Gastroesophageal sphincter (tissue), 4 donors: ENCODE measurements around the gene CHRM5. TPM values are rescaled to one million over a fixed set of nuclear protein-coding genes. Genes with fewer than 3 reads are reported as not detected.

ENCODE experiments used
- ATAC-seq: fragments of 150-250 bp; one replicate; pipeline ENCODE4 v1.9.1; 2016; ENCODE audit warnings: mild to moderate bottlenecking, moderate library complexity
- H3K27ac ChIP-seq, 4 donors: fragments of 200-600 bp; sonication (generic) in 3 of 4; 1 replicate in 3 of 4; 2 replicates in 1 of 4; pipeline ENCODE4 v1.5.1; 2016 to 2019
- H3K27me3 ChIP-seq: fragments of 200-600 bp; sonication (generic); one replicate; pipeline ENCODE4 v1.5.1; 2019
- H3K36me3 ChIP-seq, 2 donors: fragments of 200-600 bp; sonication (generic); one replicate each; pipeline ENCODE4 v1.5.1; 2019; ENCODE audit warnings: control low read depth in 1 of 2
- H3K4me1 ChIP-seq, 3 donors: fragments of 200-600 bp; sonication (generic); 1 replicate in 2 of 3; 2 replicates in 1 of 3; pipeline ENCODE4 v1.5.1; 2016 to 2019; ENCODE audit warnings: control low read depth in 2 of 3
- H3K4me3 ChIP-seq, 2 donors: fragments of 200-600 bp; sonication (generic); one replicate each; pipeline ENCODE4 v1.5.1; 2019; ENCODE audit warnings: mild to moderate bottlenecking in 1 of 2, moderate library complexity in 1 of 2
- H3K9me3 ChIP-seq, 3 donors: fragments of 200-600 bp; sonication (generic); one replicate each; pipeline ENCODE4 v1.5.1; 2017 to 2019; ENCODE audit warnings: control low read depth in 2 of 3
- EP300 ChIP-seq: sonication (generic); formaldehyde crosslinking; IDR thresholded peaks from one replicate; pipeline ENCODE4 v1.6.1; 2017; ENCODE audit warnings: antibody characterized with exemption, mild to moderate bottlenecking
- POLR2A ChIP-seq, 2 donors: fragments of 450-650 bp; IDR thresholded peaks; one replicate each; pipeline ENCODE4 v1.6.1; 2017; ENCODE audit warnings: antibody characterized with exemption in 2 of 2, mild to moderate bottlenecking in 2 of 2, moderate library complexity in 1 of 2
- POLR2AphosphoS5 ChIP-seq: sonication (generic); formaldehyde crosslinking; IDR thresholded peaks from one replicate; pipeline ENCODE4 v1.6.1; 2017; ENCODE audit warnings: antibody characterized with exemption
- WGBS, 2 donors: methylation state at CpG; one replicate each; pipeline ENCODE4 v1.1.5; 2018; ENCODE audit warnings: low coverage in 1 of 2; 5-methylcytosine and 5-hydroxymethylcytosine counted together
- total RNA-seq, 4 donors: library from RNA; depleted of rRNA; stranded (reverse); fragments of >200 nt; gene quantifications; one replicate each; pipeline ENCODE4 v1.1.0, GENCODE V29; 2016
- TF ChIP-seq, protein P1 (sequence below), 4 experiments: fragments of 200-600 bp in 2 of 4; fragments of 450-650 bp in 2 of 4; sonication (generic) in 1 of 4; IDR thresholded peaks; one replicate each; pipeline ENCODE4 v1.5.1; 2017 to 2019; ENCODE audit warnings: antibody characterized with exemption in 4 of 4, mild to moderate bottlenecking in 2 of 4, moderate library complexity in 2 of 4

The CHRM5 gene
- total RNA-seq, 4 donors from 2014 or later = not detected

DNA sequence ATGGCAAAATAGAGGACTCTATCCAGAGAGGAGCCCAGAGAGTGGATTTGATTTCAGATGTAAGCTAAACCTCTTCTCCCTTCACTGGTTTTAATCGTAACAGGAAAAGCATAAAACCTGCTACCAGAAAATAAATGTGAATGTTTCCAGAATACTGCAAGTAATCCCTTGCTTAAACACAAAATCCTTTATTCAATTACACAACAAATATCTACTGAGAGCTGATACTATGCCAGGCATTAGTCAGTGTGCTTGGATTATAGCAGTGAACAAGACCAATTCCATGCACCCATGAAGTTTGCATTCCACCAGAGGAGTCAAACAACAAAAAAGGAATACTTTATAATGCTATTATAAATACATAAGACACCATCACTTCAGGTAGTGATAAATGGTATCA, 55.6 kb downstream of the CHRM5 start:
- H3K27ac ChIP-seq = no peak overlapping the region
- no peaks in the 10 kb centered on the region for H3K4me1 ChIP-seq
- no peak overlapping the region for H3K4me3 ChIP-seq
- TF ChIP-seq POLR2AphosphoS5 (no peak), EP300 (no peak), POLR2A (IDR thresholded peaks at IDR 0.05) (no peak)
- TF ChIP-seq, protein P1, sequence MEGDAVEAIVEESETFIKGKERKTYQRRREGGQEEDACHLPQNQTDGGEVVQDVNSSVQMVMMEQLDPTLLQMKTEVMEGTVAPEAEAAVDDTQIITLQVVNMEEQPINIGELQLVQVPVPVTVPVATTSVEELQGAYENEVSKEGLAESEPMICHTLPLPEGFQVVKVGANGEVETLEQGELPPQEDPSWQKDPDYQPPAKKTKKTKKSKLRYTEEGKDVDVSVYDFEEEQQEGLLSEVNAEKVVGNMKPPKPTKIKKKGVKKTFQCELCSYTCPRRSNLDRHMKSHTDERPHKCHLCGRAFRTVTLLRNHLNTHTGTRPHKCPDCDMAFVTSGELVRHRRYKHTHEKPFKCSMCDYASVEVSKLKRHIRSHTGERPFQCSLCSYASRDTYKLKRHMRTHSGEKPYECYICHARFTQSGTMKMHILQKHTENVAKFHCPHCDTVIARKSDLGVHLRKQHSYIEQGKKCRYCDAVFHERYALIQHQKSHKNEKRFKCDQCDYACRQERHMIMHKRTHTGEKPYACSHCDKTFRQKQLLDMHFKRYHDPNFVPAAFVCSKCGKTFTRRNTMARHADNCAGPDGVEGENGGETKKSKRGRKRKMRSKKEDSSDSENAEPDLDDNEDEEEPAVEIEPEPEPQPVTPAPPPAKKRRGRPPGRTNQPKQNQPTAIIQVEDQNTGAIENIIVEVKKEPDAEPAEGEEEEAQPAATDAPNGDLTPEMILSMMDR (IDR thresholded peaks at IDR 0.05) = no peak
- H3K27me3 ChIP-seq = no peaks in the 10 kb centered on the region
- WGBS, 2 donors = 36 to 50% methylated on average over 1 of the region's 1 CpG
- ATAC-seq = no peak
- no peaks in the 10 kb centered on the region for H3K9me3 ChIP-seq
- H3K36me3 ChIP-seq = no peaks in the 10 kb centered on the region

DNA sequence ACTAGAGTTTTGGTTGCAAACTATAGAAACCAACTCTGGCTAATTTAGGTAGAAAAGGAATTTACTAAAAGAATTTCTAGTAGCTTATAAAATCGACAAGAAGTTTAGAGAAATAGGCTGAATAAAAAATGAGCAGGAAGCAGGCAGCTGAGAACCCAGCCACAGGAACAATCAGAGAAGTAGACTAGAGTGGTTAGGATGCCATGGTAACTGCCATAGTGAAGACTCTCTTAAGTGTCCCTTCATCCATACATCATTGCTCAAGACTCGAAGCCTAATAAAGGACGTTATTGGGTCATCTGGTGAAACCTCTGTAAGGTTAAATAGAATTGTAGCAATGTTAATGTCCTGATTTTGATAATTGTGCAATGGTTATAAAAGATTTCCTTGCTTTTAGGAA, 57.0 kb downstream of the CHRM5 start:
- no peaks in the 10 kb centered on the region for H3K36me3 ChIP-seq
- TF ChIP-seq POLR2A (IDR thresholded peaks at IDR 0.05) (no peak), EP300 (no peak), POLR2AphosphoS5 (no peak)
- TF ChIP-seq, protein P1 (IDR thresholded peaks at IDR 0.05) = no peak
- 71 to 86% methylated on average over 3 of the region's 3 CpGs for WGBS, 2 donors
- no peaks in the 10 kb centered on the region for H3K4me1 ChIP-seq
- no peak overlapping the region for H3K4me3 ChIP-seq
- H3K27me3 ChIP-seq = no peaks in the 10 kb centered on the region
- no peak overlapping the region for H3K27ac ChIP-seq
- no peak for ATAC-seq
- H3K9me3 ChIP-seq = no peaks in the 10 kb centered on the region

DNA sequence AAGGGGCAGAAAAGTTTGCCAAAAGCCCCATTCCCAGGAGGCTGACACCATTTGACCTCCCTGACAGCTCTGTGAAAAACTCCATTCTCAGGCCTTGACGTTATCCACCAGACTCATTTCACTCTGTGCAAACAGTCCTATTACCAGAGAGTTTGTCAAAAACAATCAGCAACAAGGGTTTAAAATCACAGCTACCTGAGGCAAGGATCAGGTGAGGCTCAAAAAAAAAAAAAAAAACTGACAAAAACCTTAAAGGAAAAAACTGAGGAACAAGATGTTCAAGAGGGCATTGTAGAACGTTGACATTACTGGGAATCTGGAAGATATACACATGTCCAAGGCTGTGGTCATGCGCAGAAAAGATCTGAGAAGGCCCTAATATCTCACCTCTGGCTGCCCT, 59.3 kb downstream of the CHRM5 start:
- Histone ChIP-seq H3K9me3 (no peaks in the 10 kb centered on the region), H3K27me3 (no peaks in the 10 kb centered on the region), H3K4me1 (no peaks in the 10 kb centered on the region), H3K4me3 (no peak overlapping the region), H3K27ac (no peak overlapping the region), H3K36me3 (no peaks in the 10 kb centered on the region)
- WGBS, 2 donors = 38 to 48% methylated on average over 2 to 3 of the region's 3 CpGs
- TF ChIP-seq EP300 (no peak), POLR2AphosphoS5 (no peak), POLR2A (IDR thresholded peaks at IDR 0.05) (no peak)
- TF ChIP-seq, protein P1 (IDR thresholded peaks at IDR 0.05) = no peak
- no peak for ATAC-seq

DNA sequence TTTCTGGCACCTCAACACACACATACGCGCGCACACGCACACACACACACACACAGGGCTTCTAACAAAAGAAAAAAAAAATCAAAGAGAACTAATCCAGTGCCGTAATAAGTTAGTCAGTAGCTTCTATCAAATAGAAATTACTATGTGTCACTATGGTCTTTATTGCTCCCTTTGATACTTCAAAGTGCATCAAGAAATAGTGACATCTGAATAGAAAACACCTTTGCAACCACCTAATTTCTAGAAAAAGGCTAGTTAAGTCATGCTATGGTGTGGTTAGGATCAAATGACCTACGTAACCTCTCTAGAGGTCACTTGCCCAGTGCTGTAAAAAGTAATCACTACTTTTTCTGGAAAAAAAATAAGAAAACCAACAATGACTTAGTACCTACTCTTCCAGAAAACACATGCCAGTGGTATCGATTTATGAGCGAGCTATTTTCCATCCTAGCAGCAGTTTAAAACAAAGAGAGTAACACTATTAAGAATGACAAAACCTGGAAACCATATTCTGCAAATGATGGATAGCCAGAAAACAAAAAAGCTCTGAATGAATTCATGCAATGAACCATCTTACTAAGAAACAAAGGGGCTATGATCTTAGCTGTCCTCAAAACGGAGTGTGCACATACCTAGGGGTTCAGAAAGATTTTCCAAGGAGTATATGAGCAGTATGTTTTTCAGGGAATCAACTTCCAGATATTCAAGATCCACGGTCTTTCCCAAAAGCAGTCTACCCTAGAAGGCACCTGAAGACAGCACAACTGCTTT, 63.9 kb downstream of the CHRM5 start:
- Histone ChIP-seq H3K4me3 (no peak overlapping the region), H3K27ac (no peak overlapping the region), H3K9me3 (no peaks in the 10 kb centered on the region), H3K27me3 (no peaks in the 10 kb centered on the region), H3K4me1 (peaks cover 0 to 9% (median 0%) of the 10 kb centered on the region in 3 donors), H3K36me3 (no peaks in the 10 kb centered on the region)
- 83 to 92% methylated on average over 9 to 10 of the region's 10 CpGs for WGBS, 2 donors
- TF ChIP-seq, protein P1 (IDR thresholded peaks at IDR 0.05) = no peak
- TF ChIP-seq EP300 (no peak), POLR2A (IDR thresholded peaks at IDR 0.05) (no peak), POLR2AphosphoS5 (no peak)
- ATAC-seq = no peak
